Peyer's patch (tissue), 4 donors: Measurements from ENCODE around the gene MICAL3. TPM values are rescaled to one million over a fixed set of nuclear protein-coding genes. Genes with fewer than 3 reads are reported as not detected.

Source experiments
- DNase-seq, 3 donors: peaks; one replicate each; pipeline ENCODE4 v3.0.0-alpha.2; 2017 to 2019
- H3K27ac ChIP-seq, 4 donors: fragments of 200-600 bp; sonication (generic); one replicate each; pipeline ENCODE4 v1.5.1; 2016 to 2019
- H3K27me3 ChIP-seq, 2 donors: fragments of 200-600 bp; sonication (generic); one replicate each; pipeline ENCODE4 v1.5.1; 2019
- H3K36me3 ChIP-seq, 3 donors: fragments of 200-600 bp; sonication (generic); one replicate each; pipeline ENCODE4 v1.5.1; 2016 to 2019
- H3K4me1 ChIP-seq, 4 donors: fragments of 200-600 bp; sonication (generic); one replicate each; pipeline ENCODE4 v1.5.1; 2016 to 2019
- H3K4me3 ChIP-seq, 4 donors: fragments of 200-600 bp; sonication (generic); 1 replicate in 3 of 4; 2 replicates in 1 of 4; pipeline ENCODE4 v1.5.1; 2016 to 2019; ENCODE audit warnings: mild to moderate bottlenecking in 1 of 4
- H3K9me3 ChIP-seq, 4 donors: fragments of 200-600 bp; sonication (generic); one replicate each; pipeline ENCODE4 v1.5.1; 2016 to 2019; ENCODE audit warnings: mild to moderate bottlenecking in 1 of 4
- POLR2A ChIP-seq, 2 donors: fragments of 450-650 bp; IDR thresholded peaks; one replicate each; pipeline ENCODE4 v1.5.1; 2017; ENCODE audit warnings: antibody characterized with exemption in 2 of 2, mild to moderate bottlenecking in 2 of 2, moderate library complexity in 2 of 2
- total RNA-seq, 4 donors: library from RNA; depleted of rRNA; stranded (reverse); fragments of >200 nt; gene quantifications; one replicate each; pipeline ENCODE4 v1.1.0, GENCODE V29; 2016
- TF ChIP-seq, protein P1 (sequence below), 6 experiments: fragments of 450-650 bp in 4 of 6; fragments of 200-600 bp in 2 of 6; sonication (generic) in 1 of 6; IDR thresholded peaks; one replicate each; pipeline ENCODE4 v1.5.1; 2017 to 2019; ENCODE audit warnings: antibody characterized with exemption in 6 of 6, mild to moderate bottlenecking in 3 of 6, moderate library complexity in 1 of 6

MICAL3 gene
- total RNA-seq, 4 donors from 2014 or later, result 68.5 to 99.1 (median 88.7) TPM

- TF ChIP-seq, protein P1, sequence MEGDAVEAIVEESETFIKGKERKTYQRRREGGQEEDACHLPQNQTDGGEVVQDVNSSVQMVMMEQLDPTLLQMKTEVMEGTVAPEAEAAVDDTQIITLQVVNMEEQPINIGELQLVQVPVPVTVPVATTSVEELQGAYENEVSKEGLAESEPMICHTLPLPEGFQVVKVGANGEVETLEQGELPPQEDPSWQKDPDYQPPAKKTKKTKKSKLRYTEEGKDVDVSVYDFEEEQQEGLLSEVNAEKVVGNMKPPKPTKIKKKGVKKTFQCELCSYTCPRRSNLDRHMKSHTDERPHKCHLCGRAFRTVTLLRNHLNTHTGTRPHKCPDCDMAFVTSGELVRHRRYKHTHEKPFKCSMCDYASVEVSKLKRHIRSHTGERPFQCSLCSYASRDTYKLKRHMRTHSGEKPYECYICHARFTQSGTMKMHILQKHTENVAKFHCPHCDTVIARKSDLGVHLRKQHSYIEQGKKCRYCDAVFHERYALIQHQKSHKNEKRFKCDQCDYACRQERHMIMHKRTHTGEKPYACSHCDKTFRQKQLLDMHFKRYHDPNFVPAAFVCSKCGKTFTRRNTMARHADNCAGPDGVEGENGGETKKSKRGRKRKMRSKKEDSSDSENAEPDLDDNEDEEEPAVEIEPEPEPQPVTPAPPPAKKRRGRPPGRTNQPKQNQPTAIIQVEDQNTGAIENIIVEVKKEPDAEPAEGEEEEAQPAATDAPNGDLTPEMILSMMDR (IDR thresholded peaks at IDR 0.05), result no peak
- no peaks in the 10 kb centered on the region for H3K27me3 ChIP-seq
- no peak for DNase-seq
- H3K9me3 ChIP-seq, result no peaks in the 10 kb centered on the region
- H3K4me3 ChIP-seq, result no peak overlapping the region
- peaks cover 0 to 9% (median 0%) of the 10 kb centered on the region in 3 donors for H3K36me3 ChIP-seq
- peak overlapping the region in 2 of 4 donors; percentile 38 to 79 for H3K27ac ChIP-seq
- peaks cover 0 to 16% (median 0%) of the 10 kb centered on the region in 4 donors for H3K4me1 ChIP-seq
These were observed 178.6 kb downstream of the MICAL3 start for GRCh38 chr22:17845790-17846189.

DNA sequence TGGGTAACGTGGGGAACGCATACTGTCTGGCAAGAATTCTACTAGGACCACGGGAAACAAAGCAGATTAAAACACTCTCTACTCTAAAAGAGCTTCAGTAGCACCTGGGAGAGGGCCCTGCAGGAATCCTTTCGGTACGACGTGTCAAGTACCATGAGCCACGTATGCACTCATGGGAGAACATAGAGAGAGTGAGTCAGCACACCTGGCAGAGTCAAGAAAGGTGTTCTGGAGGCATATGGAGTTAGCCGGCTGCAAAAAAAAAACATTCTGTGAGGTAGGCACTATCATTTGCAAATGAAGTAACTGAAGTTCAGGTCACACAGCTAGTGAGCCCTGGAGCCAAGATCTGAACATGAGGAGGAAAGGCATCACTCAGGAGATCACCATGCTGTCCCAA is 179.0 kb downstream of the MICAL3 start:
- peaks cover 0 to 14% (median 0%) of the 10 kb centered on the region in 3 donors for H3K36me3 ChIP-seq
- H3K27me3 ChIP-seq, result no peaks in the 10 kb centered on the region
- peaks cover 0 to 16% (median 0%) of the 10 kb centered on the region in 4 donors for H3K4me1 ChIP-seq
- DNase-seq, result no peak
- TF ChIP-seq, protein P1 (IDR thresholded peaks at IDR 0.05), result no peak
- TF ChIP-seq POLR2A (IDR thresholded peaks at IDR 0.05), result no peak
- no peaks in the 10 kb centered on the region for H3K9me3 ChIP-seq
- H3K27ac ChIP-seq, result peak overlapping the region in 2 of 4 donors; percentile 31 to 79
- no peak overlapping the region for H3K4me3 ChIP-seq

GRCh38 chr22:17844150-17844549 is 180.2 kb downstream of the MICAL3 start:
- peaks cover 0 to 16% (median 0%) of the 10 kb centered on the region in 4 donors for H3K4me1 ChIP-seq
- H3K27ac ChIP-seq, result peak overlapping the region in 1 of 4 donors; percentile 79

DNA sequence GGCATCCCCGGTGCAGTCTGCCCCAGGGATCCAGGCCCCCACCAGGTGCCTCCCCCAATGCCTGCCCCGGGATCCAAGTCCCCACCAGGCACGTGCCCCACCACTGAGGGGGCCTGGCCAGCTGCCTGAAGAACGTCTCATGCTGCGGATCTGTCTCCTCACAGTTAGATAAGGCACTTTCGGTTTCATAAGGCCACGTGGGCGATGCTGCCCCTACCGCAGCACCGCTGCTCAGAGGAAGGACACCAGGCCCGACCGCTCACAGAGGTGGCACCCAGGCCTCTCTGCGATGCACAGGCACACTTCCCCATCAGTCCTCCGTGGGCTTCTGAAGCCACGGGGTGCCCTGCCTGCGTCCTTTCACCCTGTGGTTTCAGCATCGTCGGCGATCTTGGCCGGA is 182.0 kb downstream of the MICAL3 start:
- TF ChIP-seq, protein P1 (IDR thresholded peaks at IDR 0.05), result no peak
- peak in 1 of 2 donors; percentile 11 for TF ChIP-seq POLR2A (IDR thresholded peaks at IDR 0.05)
- peaks cover 0 to 33% (median 0%) of the 10 kb centered on the region in 3 donors for H3K36me3 ChIP-seq
- H3K27ac ChIP-seq, result peak overlapping the region; percentile 49 to 60 (median 52)
- no peaks in the 10 kb centered on the region for H3K27me3 ChIP-seq
- H3K4me3 ChIP-seq, result peak overlapping the region; percentile 9 to 40 (median 10)
- H3K9me3 ChIP-seq, result no peaks in the 10 kb centered on the region
- peak; percentile 55 to 82 (median 70) for DNase-seq
- H3K4me1 ChIP-seq, result peaks cover 0 to 16% (median 0%) of the 10 kb centered on the region in 4 donors

More at GRCh38 chr22:17844150-17844549, 180.2 kb downstream of the MICAL3 start:
- Histone ChIP-seq H3K4me3 (no peak overlapping the region), H3K27me3 (no peaks in the 10 kb centered on the region), H3K36me3 (peaks cover 0 to 21% (median 0%) of the 10 kb centered on the region in 3 donors), H3K9me3 (no peaks in the 10 kb centered on the region)
- DNase-seq, result no peak
- TF ChIP-seq POLR2A (IDR thresholded peaks at IDR 0.05), result no peak
- TF ChIP-seq, protein P1 (IDR thresholded peaks at IDR 0.05), result no peak

DNA sequence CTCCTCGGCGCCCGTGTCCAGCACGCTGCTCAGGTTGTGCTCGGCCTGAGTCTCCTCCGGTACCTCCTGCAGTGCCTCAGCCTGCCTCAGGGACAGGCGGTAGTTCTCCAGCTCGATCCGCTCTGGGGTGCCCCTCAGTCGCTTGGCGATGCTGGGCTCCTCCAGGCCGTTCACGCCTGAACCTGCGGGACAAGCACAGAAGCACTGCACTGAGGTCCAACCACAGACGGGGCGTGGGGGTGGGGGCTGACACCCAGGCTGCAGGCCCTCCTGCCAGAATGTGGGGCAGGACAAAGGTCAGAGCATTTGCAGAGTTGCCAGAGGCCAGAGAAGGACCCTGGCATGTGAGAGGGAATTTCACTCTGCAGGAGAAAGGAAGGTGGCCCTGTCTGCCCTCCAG is 182.5 kb downstream of the MICAL3 start:
- no peaks in the 10 kb centered on the region for H3K9me3 ChIP-seq
- H3K27ac ChIP-seq, result peak overlapping the region; percentile 49 to 60 (median 52)
- H3K4me3 ChIP-seq, result peak overlapping the region in 2 of 4 donors; percentile 9 to 40
- peaks cover 0 to 33% (median 0%) of the 10 kb centered on the region in 3 donors for H3K36me3 ChIP-seq
- TF ChIP-seq, protein P1 (IDR thresholded peaks at IDR 0.05), result no peak
- no peak for TF ChIP-seq POLR2A (IDR thresholded peaks at IDR 0.05)
- no peak for DNase-seq
- peaks cover 0 to 12% (median 0%) of the 10 kb centered on the region in 4 donors for H3K4me1 ChIP-seq
- no peaks in the 10 kb centered on the region for H3K27me3 ChIP-seq
